ENCODE measurements around the gene CUX1. TPM values are rescaled to one million over a fixed set of nuclear protein-coding genes. Genes with fewer than 3 reads are reported as not detected.
A peak's percentile ranks its signal among the peaks of the same experiment; 100 is the strongest.

Gene CUX1
- total RNA-seq, 1 experiment from 2014 or later: 116 TPM

GRCh38 chr7:101960985-101961708 lies 143.7 kb downstream of the CUX1 start:
- Histone ChIP-seq H3K9me3 (no peaks in the 10 kb centered on the region), H3K36me3 (ENCODE audit: control insufficient read depth, insufficient read depth, low read length) (no peaks in the 10 kb centered on the region), H3K4me3 (ENCODE audit: low read depth, low read length) (no peak overlapping the region), H3K4me1 (peaks cover 32% of the 10 kb centered on the region), H3K27me3 (replicated peaks; ENCODE audit: control insufficient read depth, insufficient read depth, low read length) (no peaks in the 10 kb centered on the region)
- Mint-ChIP-seq H3K27me3 (ENCODE audit: insufficient read depth, unreplicated experiment) (no peaks in the 10 kb centered on the region), H3K36me3 (ENCODE audit: insufficient read depth, unreplicated experiment) (peaks cover 67% of the 10 kb centered on the region), H3K9me3 (ENCODE audit: unreplicated experiment) (no peaks in the 10 kb centered on the region), H3K4me3 (ENCODE audit: unreplicated experiment) (no peak overlapping the region), H3K27ac (ENCODE audit: unreplicated experiment) (peak overlapping the region; percentile 72), H3K4me1 (ENCODE audit: low read depth, unreplicated experiment) (peaks cover 45% of the 10 kb centered on the region)
- no peak for DNase-seq
- ChIA-PET CTCF (no interaction called here), POLR2A (no interaction called here)
- no peak for TF ChIP-seq CTCF (IDR thresholded peaks at IDR 0.05; ENCODE audit: insufficient read depth in 1 of 2, low read depth in 1 of 2, low read length in 1 of 2, severe bottlenecking in 1 of 2, unreplicated experiment in 1 of 2)
- intact Hi-C loops (cut with micrococcal nuclease; ENCODE audit: unreplicated experiment): no loop called here
- BruUV-seq (replicated peaks): no TSS peak

GRCh38 chr7:101961811-101962210 lies 144.4 kb downstream of the CUX1 start:
- H3K27me3 ChIP-seq (replicated peaks; ENCODE audit: control insufficient read depth, insufficient read depth, low read length): no peaks in the 10 kb centered on the region
- Mint-ChIP-seq H3K27me3 (ENCODE audit: insufficient read depth, unreplicated experiment) (no peaks in the 10 kb centered on the region), H3K36me3 (ENCODE audit: insufficient read depth, unreplicated experiment) (peaks cover 68% of the 10 kb centered on the region), H3K9me3 (ENCODE audit: unreplicated experiment) (no peaks in the 10 kb centered on the region), H3K27ac (ENCODE audit: unreplicated experiment) (peak overlapping the region; percentile 35), H3K4me3 (ENCODE audit: unreplicated experiment) (no peak overlapping the region), H3K4me1 (ENCODE audit: low read depth, unreplicated experiment) (peaks cover 45% of the 10 kb centered on the region)
- H3K9me3 ChIP-seq: no peaks in the 10 kb centered on the region
- H3K36me3 ChIP-seq (ENCODE audit: control insufficient read depth, insufficient read depth, low read length): no peaks in the 10 kb centered on the region
- no peak for DNase-seq
- TF ChIP-seq CTCF (IDR thresholded peaks at IDR 0.05; ENCODE audit: insufficient read depth in 1 of 2, low read depth in 1 of 2, low read length in 1 of 2, severe bottlenecking in 1 of 2, unreplicated experiment in 1 of 2): no peak
- no TSS peak for BruUV-seq (replicated peaks)
- CTCF ChIA-PET: no interaction called here
- H3K4me3 ChIP-seq (ENCODE audit: low read depth, low read length): no peak overlapping the region
- POLR2A ChIA-PET: no interaction called here
- peaks cover 32% of the 10 kb centered on the region for H3K4me1 ChIP-seq
- intact Hi-C loops (cut with micrococcal nuclease; ENCODE audit: unreplicated experiment): no loop called here

- TF ChIP-seq CTCF (IDR thresholded peaks at IDR 0.05; ENCODE audit: insufficient read depth in 1 of 2, low read depth in 1 of 2, low read length in 1 of 2, severe bottlenecking in 1 of 2, unreplicated experiment in 1 of 2): no peak
- Mint-ChIP-seq H3K4me3 (ENCODE audit: unreplicated experiment) (no peak overlapping the region), H3K27me3 (ENCODE audit: insufficient read depth, unreplicated experiment) (no peaks in the 10 kb centered on the region), H3K36me3 (ENCODE audit: insufficient read depth, unreplicated experiment) (peaks cover 70% of the 10 kb centered on the region), H3K27ac (ENCODE audit: unreplicated experiment) (no peak overlapping the region), H3K9me3 (ENCODE audit: unreplicated experiment) (no peaks in the 10 kb centered on the region), H3K4me1 (ENCODE audit: low read depth, unreplicated experiment) (peaks cover 38% of the 10 kb centered on the region)
- DNase-seq: no peak
- ChIA-PET CTCF (no interaction called here), POLR2A (no interaction called here)
- no TSS peak for BruUV-seq (replicated peaks)
- Histone ChIP-seq H3K36me3 (ENCODE audit: control insufficient read depth, insufficient read depth, low read length) (no peaks in the 10 kb centered on the region), H3K4me3 (ENCODE audit: low read depth, low read length) (no peak overlapping the region), H3K4me1 (peaks cover 24% of the 10 kb centered on the region), H3K9me3 (no peaks in the 10 kb centered on the region), H3K27me3 (replicated peaks; ENCODE audit: control insufficient read depth, insufficient read depth, low read length) (no peaks in the 10 kb centered on the region)
- intact Hi-C loops (cut with micrococcal nuclease; ENCODE audit: unreplicated experiment): no loop called here
Measured at GRCh38 chr7:101963693-101964092, 146.3 kb downstream of the CUX1 start.

All from Caco-2 (cell line).